Renal cortical epithelial cell (primary cell): ENCODE results near the gene UBASH3B. TPM values are rescaled to one million over a fixed set of nuclear protein-coding genes. Genes with fewer than 3 reads are reported as not detected.
"Not testable (repeated sequence)": the region's sequence is repeated elsewhere in the genome, so short reads cannot be mapped to it uniquely, and the experiment has no call there.

Source experiments
- DNase-seq: peaks from one replicate; pipeline ENCODE4 v3.0.0-alpha.2; 2011; ENCODE audit warnings: low read depth
- total RNA-seq: library from RNA; depleted of rRNA; stranded (reverse); fragments of >200 nt; gene quantifications from 2 replicates; pipeline ENCODE4 v1.2.3, GENCODE V29; 2014

The UBASH3B gene
- total RNA-seq, result 12.5 and 50.5 TPM in 2 replicates

- peak; percentile 86 for DNase-seq
These were observed at the start of gene UBASH3B for GRCh38 chr11:122655527-122656072. TSS of gene UBASH3B (plus strand) at chr11:122655722. CDS start at chr11:122656050, 328 bp downstream.

- DNase-seq, result not testable (repeated sequence)
These were observed 48.4 kb upstream of the UBASH3B start for GRCh38 chr11:122607162-122607561.

GRCh38 chr11:122612123-122612824, 43.2 kb upstream of the UBASH3B start:
- no peak for DNase-seq

GRCh38 chr11:122616718-122617117, 38.8 kb upstream of the UBASH3B start:
- DNase-seq, result no peak

GRCh38 chr11:122617297-122617696, 38.2 kb upstream of the UBASH3B start:
- DNase-seq, result peak; percentile 43

- peak; percentile 52 for DNase-seq
These were observed 37.6 kb upstream of the UBASH3B start for GRCh38 chr11:122617926-122618325.

- DNase-seq, result no peak
These were observed 36.6 kb upstream of the UBASH3B start for GRCh38 chr11:122618927-122619326.

- no peak for DNase-seq
These were observed 35.8 kb upstream of the UBASH3B start for GRCh38 chr11:122619757-122620156.

- DNase-seq, result not testable (repeated sequence)
These were observed 30.0 kb upstream of the UBASH3B start for GRCh38 chr11:122625501-122625900.

GRCh38 chr11:122625976-122626665, 29.4 kb upstream of the UBASH3B start:
- no peak for DNase-seq

GRCh38 chr11:122627745-122628144, 27.8 kb upstream of the UBASH3B start:
- no peak for DNase-seq

- peak; percentile 52 for DNase-seq
These were observed 26.5 kb upstream of the UBASH3B start for GRCh38 chr11:122628810-122629555.

- DNase-seq, result no peak
These were observed 23.2 kb upstream of the UBASH3B start for GRCh38 chr11:122632181-122632824.

- DNase-seq, result peak; percentile 57
These were observed 22.2 kb upstream of the UBASH3B start for GRCh38 chr11:122633219-122633829.

- no peak for DNase-seq
These were observed 21.0 kb upstream of the UBASH3B start for GRCh38 chr11:122634501-122634900.

GRCh38 chr11:122637541-122637940, 18.0 kb upstream of the UBASH3B start:
- DNase-seq, result no peak

- DNase-seq, result peak; percentile 99
These were observed 13.0 kb upstream of the UBASH3B start for GRCh38 chr11:122642472-122642922.

- no peak for DNase-seq
These were observed 12.6 kb upstream of the UBASH3B start for GRCh38 chr11:122642971-122643370.

- peak; percentile 74 for DNase-seq
These were observed 9.7 kb upstream of the UBASH3B start for GRCh38 chr11:122645847-122646246.

- DNase-seq, result peak; percentile 70
These were observed 8.8 kb upstream of the UBASH3B start for GRCh38 chr11:122646549-122647340.
